K562 (cell line): ENCODE measurements around the gene NBPF3. TPM values are rescaled to one million over a fixed set of nuclear protein-coding genes. Genes with fewer than 3 reads are reported as not detected.

Experiments
- ARNT ChIP-seq, 2 experiments: fragments of 450-650 bp; IDR thresholded peaks; 2 replicates each; pipeline ENCODE4 v1.6.1; 2016; ENCODE audit warnings: mild to moderate bottlenecking in 1 of 2
- CHD2 ChIP-seq: IDR thresholded peaks from 2 replicates; pipeline ENCODE4 v1.6.1; 2011; ENCODE audit warnings: low read depth, low read length
- DMBX1 ChIP-seq: fragments of 250-450 bp; sonication (Bioruptor Pico); IDR thresholded peaks from 2 replicates; pipeline ENCODE4 v1.8.0; 2022; ENCODE audit warnings: inconsistent platforms, mild to moderate bottlenecking, moderate library complexity, borderline replicate concordance
- EP400 ChIP-seq: fragments of 450-650 bp; IDR thresholded peaks from 2 replicates; pipeline ENCODE4 v1.6.1; 2017; ENCODE audit warnings: antibody characterized with exemption, mild to moderate bottlenecking, moderate library complexity
- FOXA3 ChIP-seq, 2 experiments: fragments of 450-650 bp in 1 of 2; sonication (generic) in 1 of 2; formaldehyde crosslinking; IDR thresholded peaks in 1 of 2; conservative IDR thresholded peaks in 1 of 2; 2 replicates each; pipeline versions ENCODE4 v1.4.0 to v1.8.0; 2020 to 2022; ENCODE audit warnings: mild to moderate bottlenecking in 2 of 2, missing genetic modification reagents in 1 of 2
- GATAD2A ChIP-seq: fragments of 450-650 bp; IDR thresholded peaks from 2 replicates; pipeline ENCODE4 v1.6.1; 2017
- KAT7 ChIP-seq: sonication (generic); formaldehyde crosslinking; IDR thresholded peaks from 2 replicates; pipeline ENCODE4 v1.8.0; 2022; ENCODE audit warnings: missing genetic modification reagents, mild to moderate bottlenecking, borderline replicate concordance
- L3MBTL2 ChIP-seq: fragments of 450-650 bp; IDR thresholded peaks from 2 replicates; pipeline ENCODE4 v1.6.1; 2016; ENCODE audit warnings: mild to moderate bottlenecking, moderate library complexity
- MEF2D ChIP-seq: conservative IDR thresholded peaks from 2 replicates; pipeline ENCODE4 v1.6.1; 2016; ENCODE audit warnings: low read depth, missing genetic modification characterization, missing compliant biosample characterization
- MXI1 ChIP-seq: IDR thresholded peaks from 2 replicates; pipeline ENCODE4 v1.6.1; 2011; ENCODE audit warnings: low read depth, mild to moderate bottlenecking, improper control_type of control experiment, low read length
- NCOR1 ChIP-seq: fragments of 450-650 bp; IDR thresholded peaks from 2 replicates; pipeline ENCODE4 v1.6.1; 2016; ENCODE audit warnings: mild to moderate bottlenecking, moderate library complexity
- NR1H2 ChIP-seq: sonication (generic); formaldehyde crosslinking; IDR thresholded peaks from 2 replicates; pipeline ENCODE4 v1.4.0; 2020; ENCODE audit warnings: mild to moderate bottlenecking, missing genetic modification reagents
- NR2C1 ChIP-seq, 2 experiments: fragments of 450-650 bp; IDR thresholded peaks; 2 replicates each; pipeline ENCODE4 v1.6.1; 2017; ENCODE audit warnings: mild to moderate bottlenecking in 2 of 2, antibody characterized with exemption in 1 of 2, inconsistent platforms in 1 of 2, missing compliant biosample characterization in 1 of 2, missing genetic modification characterization in 1 of 2
- NR2C2 ChIP-seq, 2 experiments: fragments of 200-800 bp in 1 of 2; sonication (Bioruptor generic) in 1 of 2; sonication (generic) in 1 of 2; formaldehyde crosslinking in 1 of 2; IDR thresholded peaks; 2 replicates each; pipeline versions ENCODE4 v1.6.1 to v1.8.0; 2016 to 2022; ENCODE audit warnings: mild to moderate bottlenecking in 1 of 2, missing compliant biosample characterization in 1 of 2, missing genetic modification characterization in 1 of 2, missing genetic modification reagents in 1 of 2
- PYGO2 ChIP-seq: fragments of 450-650 bp; IDR thresholded peaks from 2 replicates; pipeline ENCODE4 v1.6.1; 2016; ENCODE audit warnings: mild to moderate bottlenecking, missing genetic modification characterization, moderate library complexity, missing compliant biosample characterization
- SMAD4 ChIP-seq: fragments of 250-450 bp; sonication (Bioruptor Pico); conservative IDR thresholded peaks from 2 replicates; pipeline ENCODE4 v1.8.0; 2021; ENCODE audit warnings: inconsistent platforms, mild to moderate bottlenecking, moderate library complexity
- TCF3 ChIP-seq: sonication (generic); formaldehyde crosslinking; IDR thresholded peaks from 2 replicates; pipeline ENCODE4 v1.4.0; 2020; ENCODE audit warnings: mild to moderate bottlenecking, missing genetic modification reagents
- THRB ChIP-seq: fragments of 450-650 bp; formaldehyde crosslinking; conservative IDR thresholded peaks from 2 replicates; pipeline ENCODE4 v1.4.0; 2022; ENCODE audit warnings: mild to moderate bottlenecking, missing genetic modification characterization
- USF2 ChIP-seq: sonication (generic); formaldehyde crosslinking; IDR thresholded peaks from 2 replicates; pipeline ENCODE4 v1.5.0; 2020; ENCODE audit warnings: missing genetic modification reagents
- ZNF699 ChIP-seq: fragments of 250-450 bp; sonication (Bioruptor Pico); IDR thresholded peaks from 2 replicates; pipeline ENCODE4 v1.8.0; 2021; ENCODE audit warnings: mild to moderate bottlenecking, moderate library complexity; ENCODE audit not compliant: insufficient replicate concordance
- ZNF75A ChIP-seq: fragments of 450-650 bp; formaldehyde crosslinking; IDR thresholded peaks from 2 replicates; pipeline ENCODE4 v1.4.0; 2020; ENCODE audit warnings: mild to moderate bottlenecking
- polyA plus RNA-seq, 8 experiments: library from polyadenylated mRNA; depleted of rRNA in 4 of 8; stranded (reverse) in 5 of 8; unstranded in 3 of 8; fragments of >200 nt; fragmentation: Nextera tagmentation in 2 of 8; fragmentation: Illumina TruSeq in 1 of 8; extraction: Ambion mirVana in 2 of 8; extraction: Trizol in 1 of 8; gene quantifications; 2 replicates each; pipeline versions ENCODE4 v1.2.1 to v1.2.3, GENCODE V29; 2011 to 2014; ENCODE audit warnings: inconsistent platforms in 1 of 8, missing spikeins in 1 of 8
- total RNA-seq, 7 experiments: library from RNA; depleted of rRNA in 6 of 7; stranded (reverse); fragments of >200 nt in 6 of 7; fragmentation: Illumina TruSeq in 2 of 7; extraction: Trizol in 2 of 7; gene quantifications; 2 replicates each; pipeline versions ENCODE4 v1.2.1 to v1.2.3, GENCODE V29; 2011 to 2021; ENCODE audit warnings: low replicate concordance in 1 of 7

The NBPF3 gene
- total and polyA plus RNA-seq, 9 of the 15 experiments (the other 6 are each of a cell fraction or from before 2014, with no cell fraction given): 1.5 to 7.3 (median 5.4) TPM

- TF ChIP-seq USF2 (CRISPR knock-in tag) (peak; percentile 30), ZNF75A (CRISPR knock-in tag) (no peak), NR2C1 (IDR thresholded peaks at IDR 0.05) (peak; percentile 71), NR2C1 (tag; IDR thresholded peaks at IDR 0.05) (peak; percentile 63), ARNT (IDR thresholded peaks at IDR 0.05) (no peak), KAT7 (CRISPR knock-in tag) (0 out of 2 replicates have a peak, but pooled peaks have one; percentile 45), FOXA3 (CRISPR knock-in tag; conservative IDR thresholded peaks at IDR 0.05 in 1 of 2, IDR thresholded peaks at IDR 0.05 in 1 of 2) (0 out of 4 replicates have a peak, but pooled peaks of 1 of the 2 experiments have one; percentile 55), GATAD2A (0 out of 2 replicates have a peak, but pooled peaks have one; percentile 13), THRB (CRISPR knock-in tag) (no peak), NR2C2 (CRISPR knock-in tag; IDR thresholded peaks at IDR 0.05) (no peak), NR2C2 (tag; IDR thresholded peaks at IDR 0.05) (peak; percentile 70), EP400 (peak; percentile 51; the same call in 1 of the 2 replicates), NCOR1 (peak; percentile 23; the same call in 1 of the 2 replicates), DMBX1 (CRISPR knock-in tag) (0 out of 2 replicates have a peak, but pooled peaks have one; percentile 48), MXI1 (no peak), L3MBTL2 (peak; percentile 91), SMAD4 (peak; percentile 71; the same call in 1 of the 2 replicates), TCF3 (CRISPR knock-in tag) (0 out of 2 replicates have a peak, but pooled peaks have one; percentile 13), MEF2D (tag) (peak; percentile 86), PYGO2 (0 out of 2 replicates have a peak, but pooled peaks have one; percentile 9), ZNF699 (CRISPR knock-in tag) (no peak), CHD2 (peak; percentile 87), NR1H2 (CRISPR knock-in tag) (no peak)
Measured at GRCh38 chr1:21392587-21393263, 47.2 kb upstream of the NBPF3 start (continued).
